Activated CD4-positive, CD25-positive, alpha-beta regulatory T cell treated with anti-CD3 and anti-CD28 coated beads, Interleukin-2, amount 50 U/mL, for 72 hours (primary cell): ENCODE measurements around the gene GNA15.

ENCODE experiments used
- DNase-seq: peaks from one replicate; pipeline ENCODE4 v3.0.0; 2021

Gene GNA15

DNA sequence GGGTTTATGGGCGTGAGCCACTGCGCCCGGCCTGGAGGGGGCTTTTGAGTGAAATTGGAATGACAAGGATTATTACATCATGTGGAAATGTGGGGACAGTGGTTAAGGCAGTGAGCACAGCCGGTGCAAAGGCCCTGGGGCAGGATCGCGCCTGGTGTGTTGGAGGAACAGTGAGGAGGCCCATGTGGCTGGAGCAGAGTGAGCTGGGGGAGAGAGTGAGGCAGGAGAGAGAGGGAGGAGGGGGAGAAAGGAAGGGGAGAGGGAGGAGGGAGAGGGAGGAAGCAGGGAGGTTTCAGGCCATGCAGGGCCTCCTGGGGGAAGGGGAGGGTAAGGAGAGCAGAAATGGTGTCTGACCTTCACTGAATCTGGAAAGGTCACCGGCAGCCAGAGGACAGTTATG is 77.3 kb downstream of the GNA15 start:
- no peak for DNase-seq
